ENCODE results near the gene WWOX. TPM values are rescaled to one million over a fixed set of nuclear protein-coding genes. Genes with fewer than 3 reads are reported as not detected.

The WWOX gene
- total and polyA plus RNA-seq, 4 donors, result 5.4 to 61.5 (median 18.4) TPM

- 85 to 93% methylated on average over 4 of the region's 4 CpGs for WGBS, 2 donors
- ATAC-seq (ENCODE audit: insufficient read depth, low FRiP score) (no peak), DNase-seq (no peak)
- H3K9ac ChIP-seq (ENCODE audit: insufficient read depth in 1 of 2, low read length in 2 of 2), result no peak overlapping the region
- no peak for TF ChIP-seq CTCF (IDR thresholded peaks at IDR 0.05; ENCODE audit: control extremely low read depth, extremely low read depth)
- no peak overlapping the region for H3K27ac ChIP-seq (ENCODE audit: low read depth in 1 of 2, low read length in 1 of 2)
- H3K4me3 ChIP-seq, result no peak overlapping the region
- H3K36me3 ChIP-seq (ENCODE audit: control insufficient read depth in 4 of 4, insufficient read depth in 4 of 4, low read length in 4 of 4), result peaks cover 0 to 2% (median 0%) of the 10 kb centered on the region in 4 donors
- H3K27me3 ChIP-seq (ENCODE audit: control insufficient read depth in 3 of 3, insufficient read depth in 3 of 3, low read length in 2 of 3), result no peaks in the 10 kb centered on the region
- H3K4me1 ChIP-seq (ENCODE audit: control insufficient read depth in 5 of 5, insufficient read depth in 5 of 5, low read length in 5 of 5), result peaks cover 3 to 37% (median 6%) of the 10 kb centered on the region in 5 donors
- peaks cover 0 to 3% (median 0%) of the 10 kb centered on the region in 4 donors for H3K9me3 ChIP-seq (ENCODE audit: control insufficient read depth in 4 of 4, insufficient read depth in 3 of 4, low read length in 3 of 4)
Measured at GRCh38 chr16:78130083-78130608, 30.7 kb downstream of the WWOX start.

- Histone ChIP-seq H3K4me1 (ENCODE audit: control insufficient read depth in 5 of 5, insufficient read depth in 5 of 5, low read length in 5 of 5) (peaks cover 3 to 38% (median 6%) of the 10 kb centered on the region in 5 donors), H3K9ac (ENCODE audit: insufficient read depth in 1 of 2, low read length in 2 of 2) (no peak overlapping the region), H3K36me3 (ENCODE audit: control insufficient read depth in 4 of 4, insufficient read depth in 4 of 4, low read length in 4 of 4) (peaks cover 0 to 2% (median 0%) of the 10 kb centered on the region in 4 donors), H3K9me3 (ENCODE audit: control insufficient read depth in 4 of 4, insufficient read depth in 3 of 4, low read length in 3 of 4) (peaks cover 0 to 3% (median 0%) of the 10 kb centered on the region in 4 donors), H3K4me3 (no peak overlapping the region), H3K27me3 (ENCODE audit: control insufficient read depth in 3 of 3, insufficient read depth in 3 of 3, low read length in 2 of 3) (no peaks in the 10 kb centered on the region), H3K27ac (ENCODE audit: low read depth in 1 of 2, low read length in 1 of 2) (no peak overlapping the region)
- TF ChIP-seq CTCF (IDR thresholded peaks at IDR 0.05; ENCODE audit: control extremely low read depth, extremely low read depth), result no peak
- ATAC-seq (ENCODE audit: insufficient read depth, low FRiP score) (no peak), DNase-seq (no peak)
- WGBS, 2 donors, result 76 to 89% methylated on average over 5 of the region's 5 CpGs
Measured at GRCh38 chr16:78130950-78131349, 31.5 kb downstream of the WWOX start.

GRCh38 chr16:78133919-78134318 lies 34.5 kb downstream of the WWOX start:
- Histone ChIP-seq H3K4me3 (no peak overlapping the region), H3K9me3 (ENCODE audit: control insufficient read depth in 4 of 4, insufficient read depth in 3 of 4, low read length in 3 of 4) (peaks cover 0 to 3% (median 0%) of the 10 kb centered on the region in 4 donors), H3K27ac (ENCODE audit: low read depth in 1 of 2, low read length in 1 of 2) (no peak overlapping the region), H3K4me1 (ENCODE audit: control insufficient read depth in 5 of 5, insufficient read depth in 5 of 5, low read length in 5 of 5) (peaks cover 0 to 19% (median 3%) of the 10 kb centered on the region in 5 donors), H3K36me3 (ENCODE audit: control insufficient read depth in 4 of 4, insufficient read depth in 4 of 4, low read length in 4 of 4) (peaks cover 0 to 2% (median 0%) of the 10 kb centered on the region in 4 donors), H3K27me3 (ENCODE audit: control insufficient read depth in 3 of 3, insufficient read depth in 3 of 3, low read length in 2 of 3) (no peaks in the 10 kb centered on the region), H3K9ac (ENCODE audit: insufficient read depth in 1 of 2, low read length in 2 of 2) (no peak overlapping the region)
- no peak for TF ChIP-seq CTCF (IDR thresholded peaks at IDR 0.05; ENCODE audit: control extremely low read depth, extremely low read depth)
- WGBS, 2 donors, result 65 to 87% methylated on average over 2 of the region's 2 CpGs
- ATAC-seq (ENCODE audit: insufficient read depth, low FRiP score) (no peak), DNase-seq (no peak)
